H1 (cell line): ENCODE data around the gene NKPD1. TPM values are rescaled to one million over a fixed set of nuclear protein-coding genes. Genes with fewer than 3 reads are reported as not detected.

ENCODE experiments used
- CTCF ChIA-PET: fragments of 300-600 bp; sonication (Branson Sonifier 250); formaldehyde crosslinking; loops from one replicate; lab custom pipeline; 2021; ENCODE audit not compliant: partially characterized antibody; lab: Charles Lee
- POLR2A ChIA-PET: fragments of 300-600 bp; sonication (Branson Sonifier 250); formaldehyde crosslinking; loops from one replicate; lab custom pipeline; 2021; ENCODE audit warnings: inconsistent platforms; ENCODE audit not compliant: partially characterized antibody; lab: Charles Lee
- DNase-seq, 2 experiments: peaks; one replicate each; pipeline versions ENCODE4 v3.0.0 to v3.0.0-alpha.2; 2010 to 2022; ENCODE audit warnings: low spot score in 2 of 2, low read depth in 1 of 2, mixed read lengths in 1 of 2
- FAIRE-seq: peaks from 2 replicates; lab custom pipeline; 2011; peaks lifted over from hg19 to GRCh38; lab: Jason Lieb, UNC
- H2AFZ ChIP-seq: 2 replicates; pipeline ENCODE4 v1.8.1; 2012; ENCODE audit warnings: low read length, inconsistent platforms
- H2AK5ac ChIP-seq: 2 replicates; pipeline ENCODE4 v1.6.1; 2013; ENCODE audit warnings: low read depth, low read length
- H2BK120ac ChIP-seq: replicated peaks from 2 replicates; pipeline ENCODE3; 2013; ENCODE audit warnings: low read depth, low read length, inconsistent platforms
- H2BK12ac ChIP-seq: 2 replicates; pipeline ENCODE4 v1.6.1; 2013; ENCODE audit warnings: low read depth, low read length
- H2BK15ac ChIP-seq: 2 replicates; pipeline ENCODE4 v1.6.1; 2013; ENCODE audit warnings: low read length
- H2BK20ac ChIP-seq: 2 replicates; pipeline ENCODE4 v1.6.1; 2013; ENCODE audit warnings: low read length
- H2BK5ac ChIP-seq: 2 replicates; pipeline ENCODE4 v1.6.1; 2013; ENCODE audit warnings: low read depth, low read length
- H3K14ac ChIP-seq: 2 replicates; pipeline ENCODE4 v1.6.1; 2013; ENCODE audit warnings: inconsistent platforms; ENCODE audit not compliant: insufficient read length
- H3K18ac ChIP-seq: 2 replicates; pipeline ENCODE4 v1.6.1; 2013; ENCODE audit warnings: low read length; ENCODE audit errors: extremely low read depth
- H3K23ac ChIP-seq: 2 replicates; pipeline ENCODE4 v1.6.1; 2013; ENCODE audit warnings: inconsistent platforms; ENCODE audit not compliant: insufficient read length
- H3K23me2 ChIP-seq: 2 replicates; pipeline ENCODE4 v1.6.1; 2013; ENCODE audit warnings: low read depth, low read length
- H3K27ac ChIP-seq: 2 replicates; pipeline ENCODE4 v1.6.1; 2011; ENCODE audit warnings: low read depth, low read length, inconsistent platforms
- H3K27me3 ChIP-seq, 4 experiments: replicated peaks in 1 of 4; 1 replicate in 1 of 4; 2 replicates in 3 of 4; pipeline versions ENCODE4 v1.6.1 to v1.8.1; 2011 to 2013; ENCODE audit warnings: low read length in 3 of 4, mild to moderate bottlenecking in 3 of 4, inconsistent platforms in 2 of 4, mixed read lengths in 2 of 4, moderate library complexity in 1 of 4; ENCODE audit not compliant: control insufficient read depth in 3 of 4, insufficient read depth in 3 of 4; ENCODE audit errors: extremely low read depth in 1 of 4
- H3K36me3 ChIP-seq, 4 experiments: 2 replicates each; pipeline versions ENCODE4 v1.6.1 to v1.8.1; 2011 to 2013; ENCODE audit warnings: mild to moderate bottlenecking in 4 of 4, low read length in 3 of 4, moderate library complexity in 2 of 4, control low read depth in 1 of 4, inconsistent platforms in 1 of 4; ENCODE audit not compliant: insufficient read depth in 4 of 4, control insufficient read depth in 2 of 4
- H3K4ac ChIP-seq: replicated peaks from 2 replicates; pipeline ENCODE3; 2013; ENCODE audit warnings: low read length, low read depth, mixed read lengths, inconsistent platforms; ENCODE audit not compliant: insufficient read length
- H3K4me1 ChIP-seq, 4 experiments: replicated peaks in 1 of 4; 1 replicate in 1 of 4; 2 replicates in 3 of 4; pipeline versions ENCODE4 v1.6.1 to v1.8.1; 2011 to 2013; ENCODE audit warnings: low read length in 3 of 4, inconsistent platforms in 2 of 4, mixed read lengths in 1 of 4; ENCODE audit not compliant: insufficient read depth in 4 of 4, control insufficient read depth in 3 of 4
- H3K4me2 ChIP-seq, 2 experiments: 2 replicates each; pipeline versions ENCODE4 v1.6.1 to v1.8.1; 2011 to 2013; ENCODE audit warnings: low read depth in 2 of 2, low read length in 2 of 2, control low read depth in 1 of 2, inconsistent platforms in 1 of 2, mild to moderate bottlenecking in 1 of 2; ENCODE audit not compliant: insufficient read depth in 1 of 2
- H3K4me3 ChIP-seq, 4 experiments: fragments of 200-600, 300-600 bp in 1 of 4; sonication (generic), shearing (Covaris generic), sonication (Bioruptor Twin) in 1 of 4; 2 replicates each; pipeline versions ENCODE4 v1.5.1 to v1.8.1; 2011 to 2016; ENCODE audit warnings: low read length in 4 of 4, low read depth in 3 of 4, control low read depth in 2 of 4, inconsistent platforms in 2 of 4, mild to moderate bottlenecking in 2 of 4, mixed read lengths in 1 of 4, moderate library complexity in 1 of 4; ENCODE audit not compliant: insufficient read depth in 2 of 4; ENCODE audit errors: extremely low read depth in 1 of 4
- H3K56ac ChIP-seq: replicated peaks from 2 replicates; pipeline ENCODE3; 2013; ENCODE audit warnings: low read depth, mild to moderate bottlenecking, mixed read lengths, low read length, inconsistent platforms; ENCODE audit not compliant: insufficient read length
- H3K79me1 ChIP-seq: 2 replicates; pipeline ENCODE4 v1.6.1; 2013; ENCODE audit warnings: low read depth, low read length, control low read depth
- H3K79me2 ChIP-seq, 2 experiments: 2 replicates each; pipeline versions ENCODE4 v1.6.1 to v1.8.1; 2012 to 2013; ENCODE audit warnings: low read length in 2 of 2, mild to moderate bottlenecking in 2 of 2, inconsistent platforms in 1 of 2; ENCODE audit not compliant: insufficient read depth in 2 of 2, control insufficient read depth in 1 of 2
- H3K9ac ChIP-seq, 4 experiments: replicated peaks in 1 of 4; 1 replicate in 1 of 4; 2 replicates in 3 of 4; pipeline versions ENCODE4 v1.6.1 to v1.8.1; 2011 to 2013; ENCODE audit warnings: low read depth in 3 of 4, low read length in 3 of 4, control low read depth in 2 of 4, mild to moderate bottlenecking in 2 of 4, moderate library complexity in 2 of 4, inconsistent platforms in 1 of 4; ENCODE audit errors: extremely low read depth in 1 of 4
- H3K9me3 ChIP-seq, 2 experiments: 2 replicates each; pipeline versions ENCODE4 v1.6.1 to v1.8.1; 2012 to 2013; ENCODE audit warnings: mild to moderate bottlenecking in 2 of 2, moderate library complexity in 2 of 2, control low read depth in 1 of 2, inconsistent platforms in 1 of 2, low read depth in 1 of 2, low read length in 1 of 2, mixed read lengths in 1 of 2; ENCODE audit not compliant: insufficient read depth in 2 of 2
- H4K20me1 ChIP-seq, 2 experiments: replicated peaks in 1 of 2; 2 replicates each; pipeline versions ENCODE3 to v1.8.1; 2011 to 2013; ENCODE audit warnings: inconsistent platforms in 2 of 2, low read length in 2 of 2, mild to moderate bottlenecking in 1 of 2; ENCODE audit not compliant: insufficient read depth in 2 of 2, control insufficient read depth in 1 of 2
- H4K5ac ChIP-seq: 2 replicates; pipeline ENCODE4 v1.6.1; 2013; ENCODE audit warnings: low read length, low read depth, mixed read lengths, inconsistent platforms; ENCODE audit not compliant: insufficient read length
- H4K8ac ChIP-seq: 2 replicates; pipeline ENCODE4 v1.8.0; 2013; ENCODE audit warnings: mild to moderate bottlenecking, moderate library complexity, low read length, inconsistent platforms; ENCODE audit not compliant: insufficient read depth; ENCODE audit errors: extremely low read depth
- H4K91ac ChIP-seq: replicated peaks from 2 replicates; pipeline ENCODE3; 2013; ENCODE audit warnings: low read length, mixed read lengths, inconsistent platforms; ENCODE audit not compliant: insufficient read length
- CHD1 ChIP-seq: IDR thresholded peaks from 2 replicates; pipeline ENCODE4 v1.6.1; 2012; ENCODE audit warnings: low read depth, low read length, improper control_type of control experiment
- CTBP2 ChIP-seq: IDR thresholded peaks from 2 replicates; pipeline ENCODE4 v1.7.0; 2011; ENCODE audit warnings: borderline replicate concordance, mild to moderate bottlenecking, moderate library complexity, mixed read lengths, low read length; ENCODE audit not compliant: insufficient read depth, insufficient read length
- EGR1 ChIP-seq: IDR thresholded peaks from 2 replicates; pipeline ENCODE4 v1.6.1; 2011; ENCODE audit warnings: low read depth, low read length, borderline replicate concordance
- JUN ChIP-seq: IDR thresholded peaks from 2 replicates; pipeline ENCODE4 v1.6.1; 2011; ENCODE audit warnings: low read depth, mild to moderate bottlenecking, improper control_type of control experiment, low read length
- KDM4A ChIP-seq: IDR thresholded peaks from one replicate; pipeline ENCODE4 v1.7.1; 2012; ENCODE audit warnings: low read depth, mild to moderate bottlenecking, moderate library complexity, low read length, inconsistent platforms; ENCODE audit not compliant: severe bottlenecking
- RFX5 ChIP-seq: IDR thresholded peaks from 2 replicates; pipeline ENCODE4 v1.6.1; 2011; ENCODE audit warnings: low read depth, low read length, improper control_type of control experiment, borderline replicate concordance
- RNF2 ChIP-seq: fragments of 200-900, 300-1000 bp; sonication (generic); IDR thresholded peaks from 2 replicates; pipeline ENCODE4 v1.7.1; 2016; ENCODE audit warnings: borderline replicate concordance, low read depth, mild to moderate bottlenecking, antibody characterized with exemption, low read length; ENCODE audit not compliant: poor library complexity, severe bottlenecking; ENCODE audit errors: missing control alignments
- SAP30 ChIP-seq: fragments of 300-600 bp; sonication (generic); IDR thresholded peaks from 2 replicates; pipeline ENCODE4 v1.7.1; 2012; ENCODE audit warnings: low read length, moderate library complexity, mild to moderate bottlenecking, inconsistent platforms; ENCODE audit not compliant: insufficient read depth, insufficient replicate concordance
- SIN3A ChIP-seq, 2 experiments: IDR thresholded peaks in 1 of 2; conservative IDR thresholded peaks in 1 of 2; 2 replicates each; pipeline ENCODE4 v1.6.1; 2011 to 2012; ENCODE audit warnings: low read length in 2 of 2, improper control_type of control experiment in 1 of 2, low read depth in 1 of 2, mild to moderate bottlenecking in 1 of 2
- SUZ12 ChIP-seq: fragments of 200-600 bp; sonication (generic); IDR thresholded peaks from 2 replicates; pipeline ENCODE4 v1.6.1; 2012; ENCODE audit warnings: mild to moderate bottlenecking, inconsistent platforms, low read length, moderate library complexity, mixed read lengths
- TAF1 ChIP-seq: IDR thresholded peaks from 2 replicates; pipeline ENCODE4 v1.6.1; 2011; ENCODE audit warnings: mild to moderate bottlenecking, low read depth, low read length
- TEAD4 ChIP-seq: IDR thresholded peaks from 2 replicates; pipeline ENCODE4 v1.6.1; 2012; ENCODE audit warnings: low read depth, low read length, inconsistent platforms, mixed read lengths
- WGBS, 2 experiments: shearing (Covaris generic) in 1 of 2; methylation state at CpG; one replicate each; pipeline versions ENCODE4 v1.1.6 to v1.1.7; 2013 to 2015; ENCODE audit warnings: low lambda C conversion rate in 2 of 2, mixed read lengths in 2 of 2, inconsistent platforms in 1 of 2, low coverage in 1 of 2, missing lambda C conversion rate in 1 of 2; ENCODE audit not compliant: insufficient replicate concordance in 2 of 2, insufficient coverage in 1 of 2, insufficient read length in 1 of 2; ENCODE audit errors: extremely low coverage in 1 of 2, missing lambda C conversion rate in 1 of 2; 5-methylcytosine and 5-hydroxymethylcytosine counted together
- polyA plus RNA-seq, 7 experiments: library from polyadenylated mRNA; depleted of rRNA in 3 of 7; stranded (reverse) in 5 of 7; unstranded in 2 of 7; fragments of >200 nt in 5 of 7; fragments of 200-250 nt in 2 of 7; gene quantifications; 1 replicate in 5 of 7; 2 replicates in 1 of 7; 4 replicates in 1 of 7; pipeline versions ENCODE4 v1.2.1 to v1.2.3, GENCODE V29; 2011 to 2013; ENCODE audit warnings: missing spikeins in 2 of 7, mixed read lengths in 2 of 7
- total RNA-seq: library from RNA; stranded (reverse); fragmentation: NEBNext Ultra II Directional; extraction: Animal tissue kit (Norgen Biotek cat#: 25700); gene quantifications from 2 replicates; pipeline ENCODE4 v1.2.1, GENCODE V29; 2021

Gene NKPD1
- total and polyA plus RNA-seq, 2 of the 8 experiments (the other 6 are each of a cell fraction or from before 2014, with no cell fraction given): 0.30 to 0.39 TPM

GRCh38 chr19:45150180-45150579 lies 10.6 kb downstream of the NKPD1 start:
- Histone ChIP-seq H4K20me1 (peaks cover 0 to 20% of the 10 kb centered on the region in 2 experiments), H3K14ac (no peak overlapping the region), H3K27me3 (peaks cover 16 to 37% (median 35%) of the 10 kb centered on the region in 4 experiments), H2BK15ac (no peak overlapping the region), H3K23ac (no peak overlapping the region), H3K79me2 (no peaks in the 10 kb centered on the region), H3K79me1 (no peaks in the 10 kb centered on the region; the same call in 1 of the 2 replicates), H2BK120ac (no peak overlapping the region), H2BK20ac (no peak overlapping the region), H3K27ac (no peak overlapping the region), H4K8ac (no peak overlapping the region), H4K5ac (no peak overlapping the region), H2AFZ (no peak overlapping the region), H3K9ac (no peak overlapping the region), H3K4ac (no peak overlapping the region), H2AK5ac (no peak overlapping the region), H3K36me3 (peaks cover 0 to 6% (median 0%) of the 10 kb centered on the region in 4 experiments; a peak in 2 of 8 replicates), H2BK5ac (no peak overlapping the region), H3K18ac (no peak overlapping the region), H3K9me3 (peaks cover 0 to 8% of the 10 kb centered on the region in 2 experiments; a peak in 1 of 4 replicates), H3K4me3 (no peak overlapping the region), H3K4me2 (no peak overlapping the region), H3K23me2 (peaks cover 9% of the 10 kb centered on the region; the same call in 1 of the 2 replicates), H2BK12ac (no peak overlapping the region), H3K56ac (no peak overlapping the region), H4K91ac (no peak overlapping the region), H3K4me1 (peaks cover 0 to 13% (median 3%) of the 10 kb centered on the region in 4 experiments; a peak in 6 of 7 replicates)
- 88% methylated on average over 4 of the region's 4 CpGs; no CpG with 5 or more reads in 1 of the 2 experiments for WGBS, 2 experiments
- DNase-seq (no peak), FAIRE-seq (no peak)
- POLR2A ChIA-PET: interaction anchor here (0.9 to 3.2 kb wide), 5 partner anchors 10 to 73 kb away, joined by 3 to 20 read pairs (median 4); partner anchors contain the start of genes NKPD1 and PPP1R37
- CTCF ChIA-PET: interaction anchor here (1.0 to 5.5 kb wide), 11 partner anchors 9 to 90 kb away, joined by 3 to 32 read pairs (median 7); partner anchors contain the start of gene NKPD1
- TF ChIP-seq CHD1: no peak
- TF ChIP-seq EGR1: no peak
- no peak for TF ChIP-seq RFX5
- no peak for TF ChIP-seq SIN3A (conservative IDR thresholded peaks at IDR 0.05 in 1 of 2, IDR thresholded peaks at IDR 0.05 in 1 of 2; ENCODE audit: low read depth in 1 of 2, low read length in 2 of 2)
- no peak for TF ChIP-seq SAP30
- TF ChIP-seq SUZ12: no peak
- TF ChIP-seq CTBP2: no peak
- TF ChIP-seq TAF1: no peak
- TF ChIP-seq TEAD4: no peak
- no peak for TF ChIP-seq KDM4A
- no peak for TF ChIP-seq RNF2
- no peak for TF ChIP-seq JUN
